ENCODE data around the gene SDF2.

Gene SDF2

GRCh38 chr17:28634206-28634865, 27.4 kb downstream of the SDF2 start:
- Histone ChIP-seq H3K9ac (ENCODE audit: low read length) (no peak overlapping the region), H3K27ac (ENCODE audit: low read length) (no peak overlapping the region), H2AFZ (ENCODE audit: low read depth, low read length) (no peak overlapping the region), H3K36me3 (replicated peaks; ENCODE audit: low read depth, low read length) (peaks cover 85% of the 10 kb centered on the region), H3K27me3 (ENCODE audit: low read depth, low read length) (no peaks in the 10 kb centered on the region), H3K79me2 (ENCODE audit: low read length) (peaks cover 28% of the 10 kb centered on the region), H3K9me3 (ENCODE audit: insufficient read depth, low read length) (no peaks in the 10 kb centered on the region), H3K4me2 (ENCODE audit: low read length) (no peak overlapping the region), H3K4me3 (ENCODE audit: low read length) (no peak overlapping the region), H3K4me1 (ENCODE audit: low read length) (no peaks in the 10 kb centered on the region), H4K20me1 (ENCODE audit: insufficient read depth, low read length) (peaks cover 14% of the 10 kb centered on the region)
- TF ChIP-seq EZH2phosphoT487 (IDR thresholded peaks at IDR 0.05; ENCODE audit: low read depth): no peak
- TF ChIP-seq CTCF (IDR thresholded peaks at IDR 0.05; ENCODE audit: low read depth, low read length): no peak

GRCh38 chr17:28626818-28627217, 34.9 kb downstream of the SDF2 start:
- Histone ChIP-seq H3K4me1 (ENCODE audit: low read length) (no peaks in the 10 kb centered on the region), H2AFZ (ENCODE audit: low read depth, low read length) (no peak overlapping the region), H3K27ac (ENCODE audit: low read length) (no peak overlapping the region), H3K4me3 (ENCODE audit: low read length) (no peak overlapping the region), H3K27me3 (ENCODE audit: low read depth, low read length) (no peaks in the 10 kb centered on the region), H3K9me3 (ENCODE audit: insufficient read depth, low read length) (no peaks in the 10 kb centered on the region), H3K9ac (ENCODE audit: low read length) (no peak overlapping the region), H3K4me2 (ENCODE audit: low read length) (no peak overlapping the region), H3K36me3 (replicated peaks; ENCODE audit: low read depth, low read length) (peaks cover 56% of the 10 kb centered on the region), H4K20me1 (ENCODE audit: insufficient read depth, low read length) (no peaks in the 10 kb centered on the region), H3K79me2 (ENCODE audit: low read length) (no peaks in the 10 kb centered on the region; the same call in 1 of the 2 replicates)
- TF ChIP-seq EZH2phosphoT487 (IDR thresholded peaks at IDR 0.05; ENCODE audit: low read depth): no peak
- TF ChIP-seq CTCF (IDR thresholded peaks at IDR 0.05; ENCODE audit: low read depth, low read length): no peak

- no peak overlapping the region for H2AFZ ChIP-seq (ENCODE audit: low read depth, low read length)
These were observed 37.6 kb downstream of the SDF2 start for GRCh38 chr17:28624148-28624547.

GRCh38 chr17:28623696-28624095, 38.0 kb downstream of the SDF2 start:
- H3K9ac ChIP-seq (ENCODE audit: low read length): no peak overlapping the region
- H4K20me1 ChIP-seq (ENCODE audit: insufficient read depth, low read length): no peaks in the 10 kb centered on the region
- no peak overlapping the region for H3K4me2 ChIP-seq (ENCODE audit: low read length)
- H3K27me3 ChIP-seq (ENCODE audit: low read depth, low read length): no peaks in the 10 kb centered on the region
- TF ChIP-seq CTCF (IDR thresholded peaks at IDR 0.05; ENCODE audit: low read depth, low read length): no peak
- TF ChIP-seq EZH2phosphoT487 (IDR thresholded peaks at IDR 0.05; ENCODE audit: low read depth): no peak
- H3K4me1 ChIP-seq (ENCODE audit: low read length): no peaks in the 10 kb centered on the region
- H3K27ac ChIP-seq (ENCODE audit: low read length): no peak overlapping the region
- H3K79me2 ChIP-seq (ENCODE audit: low read length): no peaks in the 10 kb centered on the region; the same call in 1 of the 2 replicates
- no peak overlapping the region for H3K4me3 ChIP-seq (ENCODE audit: low read length)
- no peaks in the 10 kb centered on the region for H3K9me3 ChIP-seq (ENCODE audit: insufficient read depth, low read length)
- no peak overlapping the region for H2AFZ ChIP-seq (ENCODE audit: low read depth, low read length)
- peaks cover 74% of the 10 kb centered on the region for H3K36me3 ChIP-seq (replicated peaks; ENCODE audit: low read depth, low read length)

More at GRCh38 chr17:28624148-28624547, 37.6 kb downstream of the SDF2 start:
- Histone ChIP-seq H3K27me3 (ENCODE audit: low read depth, low read length) (no peaks in the 10 kb centered on the region), H3K9me3 (ENCODE audit: insufficient read depth, low read length) (no peaks in the 10 kb centered on the region), H3K4me3 (ENCODE audit: low read length) (no peak overlapping the region), H3K9ac (ENCODE audit: low read length) (no peak overlapping the region), H4K20me1 (ENCODE audit: insufficient read depth, low read length) (no peaks in the 10 kb centered on the region), H3K36me3 (replicated peaks; ENCODE audit: low read depth, low read length) (peaks cover 70% of the 10 kb centered on the region), H3K4me2 (ENCODE audit: low read length) (no peak overlapping the region), H3K79me2 (ENCODE audit: low read length) (no peaks in the 10 kb centered on the region; the same call in 1 of the 2 replicates), H3K27ac (ENCODE audit: low read length) (no peak overlapping the region), H3K4me1 (ENCODE audit: low read length) (no peaks in the 10 kb centered on the region)
- TF ChIP-seq EZH2phosphoT487 (IDR thresholded peaks at IDR 0.05; ENCODE audit: low read depth) (no peak), CTCF (IDR thresholded peaks at IDR 0.05; ENCODE audit: low read depth, low read length) (no peak)
